Stimulated activated CD4-positive, alpha-beta T cell treated with anti-CD3 and anti-CD28 coated beads, Interleukin-4, amount 100 ng/mL, for 24 hours (primary cell): ENCODE data around the gene MED25.
"Not testable (repeated sequence)": the region's sequence is repeated elsewhere in the genome, so short reads cannot be mapped to it uniquely, and the experiment has no call there.

ENCODE experiments used
- DNase-seq: peaks from one replicate; pipeline ENCODE4 v3.0.0-alpha.2; 2020

MED25 gene

GRCh38 chr19:49819452-49820115, 1.5 kb downstream of the MED25 start:
- DNase-seq = not testable (repeated sequence)

DNA sequence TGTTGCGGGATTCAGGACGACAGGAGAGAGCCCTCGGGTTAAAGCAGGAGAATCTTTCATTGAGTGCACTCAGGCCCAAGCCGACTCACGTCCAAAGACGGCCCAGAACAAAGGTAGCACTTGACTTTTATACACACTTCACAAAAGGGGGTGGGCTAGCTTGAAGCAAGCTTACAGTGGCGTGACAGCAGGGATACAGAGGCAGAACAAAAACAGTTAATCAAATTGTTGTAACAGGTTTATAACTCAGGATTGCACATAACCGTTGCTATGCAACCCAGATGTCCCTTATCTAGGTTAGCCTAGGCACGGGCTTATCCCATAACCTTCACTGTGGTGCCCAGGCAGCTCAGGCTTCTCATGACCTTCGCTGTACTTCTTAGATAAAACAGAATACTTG, 2.0 kb downstream of the MED25 start:
- DNase-seq = no peak

DNA sequence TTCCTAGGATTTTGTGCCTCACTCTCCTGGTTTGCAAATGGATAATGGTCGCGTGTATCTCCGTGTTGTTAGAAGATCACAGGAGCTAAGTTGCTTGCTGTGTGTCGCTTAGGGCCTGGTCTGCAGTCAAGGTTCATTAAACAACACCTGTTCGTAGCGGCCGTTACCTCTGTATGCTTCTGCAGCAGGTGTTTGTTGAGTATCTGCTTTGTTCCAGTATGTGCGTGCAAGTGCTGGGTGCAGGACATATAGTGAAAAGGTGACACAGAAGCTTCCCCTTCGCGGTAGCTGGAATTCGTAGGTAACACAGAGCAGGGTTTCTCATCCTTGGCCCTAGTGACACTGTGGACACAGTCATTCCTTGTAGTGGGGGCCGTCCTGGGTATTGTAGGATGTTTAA, 5.4 kb downstream of the MED25 start:
- DNase-seq = no peak

- no peak for DNase-seq
Measured at GRCh38 chr19:49824662-49825061, 6.6 kb downstream of the MED25 start.

DNA sequence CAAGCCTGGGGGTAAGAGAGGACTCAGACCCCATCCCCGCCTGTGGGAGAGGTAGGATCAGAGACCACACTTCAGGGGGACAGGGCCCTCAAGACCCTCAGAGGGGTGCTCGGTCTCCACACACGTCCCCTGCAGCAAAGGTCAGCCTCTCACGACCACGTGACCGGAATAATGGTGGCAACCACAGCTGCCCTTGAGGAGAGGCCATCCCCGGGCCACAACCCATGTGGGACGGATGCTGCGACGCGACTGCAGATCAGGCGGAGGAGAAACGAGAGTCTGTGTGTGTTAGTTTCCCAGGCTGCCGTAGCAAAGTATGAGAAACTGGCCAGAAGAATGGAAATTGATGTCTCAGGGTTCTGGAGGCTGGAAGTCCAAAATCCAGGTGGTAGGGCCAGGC, 8.9 kb downstream of the MED25 start:
- no peak for DNase-seq

- no peak for DNase-seq
Measured at GRCh38 chr19:49829200-49829599, 11.1 kb downstream of the MED25 start.

GRCh38 chr19:49829721-49830120, 11.6 kb downstream of the MED25 start:
- no peak for DNase-seq

DNA sequence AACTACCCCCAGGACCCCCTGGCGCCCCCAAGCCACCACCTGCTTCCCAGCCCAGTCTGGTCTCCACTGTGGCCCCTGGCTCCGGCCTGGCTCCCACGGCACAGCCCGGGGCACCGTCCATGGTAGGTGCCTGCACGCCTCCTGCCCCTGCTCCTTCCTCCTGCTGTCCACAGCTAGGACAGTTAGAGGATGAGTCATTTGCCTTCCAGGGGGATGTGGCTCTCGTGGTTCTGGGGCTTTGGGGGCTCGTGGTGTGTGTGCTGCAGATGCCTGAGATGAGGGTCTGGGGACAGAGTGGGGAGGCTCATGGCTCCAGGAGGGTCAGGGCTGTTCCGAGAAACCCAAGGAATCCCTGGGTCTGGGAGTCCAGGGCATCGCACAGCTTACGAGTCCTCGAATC, 12.7 kb downstream of the MED25 start:
- DNase-seq = no peak

- no peak for DNase-seq
Measured at GRCh38 chr19:49831592-49831991, 13.5 kb downstream of the MED25 start.

GRCh38 chr19:49832556-49832955, 14.5 kb downstream of the MED25 start:
- no peak for DNase-seq

- DNase-seq = no peak
Measured at GRCh38 chr19:49833599-49833998, 15.5 kb downstream of the MED25 start.

- no peak for DNase-seq
Measured at GRCh38 chr19:49835562-49835961, 17.5 kb downstream of the MED25 start.

DNA sequence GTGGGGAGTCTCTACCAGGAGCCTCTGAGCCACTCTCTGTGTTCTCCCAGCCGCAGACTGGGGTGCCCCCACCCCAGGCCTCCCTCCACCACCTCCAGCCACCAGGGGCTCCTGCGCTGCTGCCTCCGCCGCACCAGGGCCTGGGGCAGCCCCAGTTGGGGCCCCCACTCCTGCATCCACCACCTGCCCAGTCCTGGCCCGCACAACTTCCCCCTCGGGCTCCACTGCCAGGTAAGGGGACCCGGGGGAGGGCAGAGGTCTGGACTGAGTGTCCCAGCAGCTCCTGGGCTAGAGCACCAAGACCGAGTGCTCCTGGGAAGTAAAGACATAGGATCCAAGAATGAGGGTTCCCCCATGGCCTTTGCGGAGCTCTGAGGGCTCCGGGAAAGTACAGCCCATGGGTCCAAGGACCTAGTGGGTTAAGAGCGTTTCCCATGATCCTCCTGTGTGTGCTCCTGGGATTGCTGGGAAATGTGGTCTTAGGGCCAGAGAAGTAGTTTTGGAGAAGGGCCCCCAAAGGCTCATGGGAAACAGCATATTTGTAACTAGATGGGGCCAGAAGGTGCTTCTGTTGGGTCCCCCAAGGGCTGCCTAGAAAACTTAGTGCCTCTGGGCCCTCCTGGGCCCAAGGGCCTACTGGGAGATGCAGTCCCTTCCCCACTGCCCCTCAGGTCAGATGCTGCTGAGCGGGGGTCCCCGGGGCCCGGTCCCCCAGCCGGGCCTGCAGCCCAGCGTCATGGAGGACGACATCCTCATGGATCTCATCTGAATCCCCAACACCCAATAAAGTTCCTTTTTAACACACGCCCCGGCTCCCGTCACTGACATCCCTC, 18.3 kb downstream of the MED25 start:
- no peak for DNase-seq

GRCh38 chr19:49837009-49837310, 18.9 kb downstream of the MED25 start:
- no peak for DNase-seq

- DNase-seq = no peak
Measured at GRCh38 chr19:49837425-49837824, 19.3 kb downstream of the MED25 start.

- no peak for DNase-seq
Measured at GRCh38 chr19:49838885-49839588, 20.9 kb downstream of the MED25 start.

DNA sequence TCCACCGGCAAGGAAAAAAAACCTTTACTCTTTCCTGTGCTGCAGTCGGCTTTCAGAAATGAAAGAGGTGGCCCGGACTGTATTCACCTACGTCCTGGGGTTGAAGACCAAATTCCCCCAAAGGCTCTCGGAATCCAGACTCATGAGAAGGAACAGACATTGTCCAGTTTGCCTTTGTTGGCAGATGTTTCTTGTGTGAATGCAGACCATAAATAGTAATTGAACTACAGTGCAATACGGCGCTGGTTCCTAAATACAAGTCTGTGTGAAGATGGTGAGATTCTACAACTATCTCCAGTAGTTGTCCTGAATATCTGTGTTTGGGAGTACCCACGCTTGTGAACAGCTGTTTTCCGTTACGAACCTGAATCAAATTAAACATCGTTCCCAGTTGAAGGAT, 21.6 kb downstream of the MED25 start:
- DNase-seq = no peak

GRCh38 chr19:49840321-49840720, 22.2 kb downstream of the MED25 start:
- no peak for DNase-seq

DNA sequence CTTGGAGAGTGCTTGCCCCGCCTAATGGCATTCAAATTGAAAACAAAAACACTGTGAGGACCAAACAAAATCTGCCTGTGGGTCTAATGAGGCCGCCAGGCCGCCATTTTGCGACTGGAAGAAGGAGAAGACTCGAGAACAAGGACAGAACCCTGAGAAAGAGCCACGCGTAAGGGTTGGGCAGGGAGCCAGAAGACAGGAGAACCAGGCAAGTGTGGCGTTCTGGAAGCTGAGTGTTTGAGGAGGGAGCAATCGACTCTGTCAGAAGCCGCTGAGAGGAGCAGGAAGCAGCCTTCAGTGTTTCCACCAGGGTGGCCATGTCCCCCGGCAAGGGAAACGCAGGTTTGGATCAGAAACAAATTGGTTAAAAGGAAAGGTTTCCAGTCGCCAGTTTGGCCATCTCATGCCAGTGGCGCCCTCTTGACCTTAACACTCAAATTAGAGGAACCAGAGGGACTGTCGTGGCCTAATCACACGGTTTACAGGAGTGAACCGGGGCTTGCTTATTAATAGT, 22.7 kb downstream of the MED25 start:
- no peak for DNase-seq

- no peak for DNase-seq
Measured at GRCh38 chr19:49843265-49843664, 25.2 kb downstream of the MED25 start.

DNA sequence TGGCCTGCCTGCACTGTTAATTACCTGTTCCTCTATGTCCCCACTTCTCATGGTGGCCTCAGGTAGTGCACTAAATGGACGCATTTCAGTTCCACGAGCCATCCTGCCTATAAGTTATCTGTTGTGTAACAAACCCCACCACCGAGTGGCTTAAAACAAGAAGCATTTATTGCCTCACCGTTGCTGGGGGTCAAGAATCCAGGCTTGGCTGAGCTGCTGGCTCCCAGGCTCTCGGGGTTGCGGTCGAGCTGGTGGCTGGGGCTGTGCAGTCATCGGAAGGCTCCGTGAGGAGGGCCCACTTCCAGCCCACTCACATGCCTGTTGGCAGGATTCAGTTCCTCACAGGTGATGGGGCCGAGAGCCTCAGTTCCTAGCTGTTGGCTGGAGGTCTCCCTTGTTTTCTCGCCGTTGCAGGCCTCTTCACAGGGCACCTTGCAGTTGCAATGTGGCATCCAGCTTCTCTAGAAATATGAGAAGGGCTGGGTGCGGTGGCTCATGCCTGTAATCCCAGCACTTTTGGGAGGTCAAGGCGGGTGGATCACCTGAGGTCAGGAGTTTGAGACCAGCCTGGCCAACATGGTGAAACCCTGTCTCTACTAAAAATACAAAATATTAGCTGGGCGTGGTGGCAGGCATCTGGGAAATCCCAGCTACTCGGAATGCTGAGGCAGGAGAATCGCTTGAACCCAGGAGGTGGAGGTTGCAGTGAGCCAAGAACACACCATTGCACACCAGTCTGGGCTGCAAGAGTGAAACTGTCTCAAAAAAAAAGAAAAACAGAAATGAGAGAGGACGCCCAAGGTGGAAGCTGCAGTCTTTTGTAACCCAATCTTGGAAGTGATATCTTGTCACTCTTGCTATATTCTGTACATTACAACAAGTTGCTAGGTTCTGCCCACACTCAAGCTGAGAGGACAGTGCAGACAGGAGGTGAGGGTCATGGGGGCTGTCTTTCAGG, 26.3 kb downstream of the MED25 start:
- no peak for DNase-seq

- DNase-seq = no peak
Measured at GRCh38 chr19:49845414-49845813, 27.3 kb downstream of the MED25 start.

GRCh38 chr19:49846408-49846807, 28.3 kb downstream of the MED25 start:
- DNase-seq = no peak
